Esophagus squamous epithelium (tissue), 4 donors: ENCODE measurements around the gene NT5C3B.

ENCODE experiments used
- POLR2A ChIP-seq, 4 donors: fragments of 450-650 bp; IDR thresholded peaks; one replicate each; pipeline ENCODE4 v1.6.1; 2017; ENCODE audit warnings: antibody characterized with exemption in 4 of 4, mild to moderate bottlenecking in 4 of 4, moderate library complexity in 3 of 4
- TF ChIP-seq, protein P1 (sequence below), 6 experiments: fragments of 450-650 bp in 4 of 6; fragments of 200-600 bp in 2 of 6; sonication (generic) in 2 of 6; IDR thresholded peaks; one replicate each; pipeline ENCODE4 v1.5.1; 2016 to 2019; ENCODE audit warnings: antibody characterized with exemption in 6 of 6, mild to moderate bottlenecking in 4 of 6, moderate library complexity in 4 of 6

- TF ChIP-seq POLR2A (IDR thresholded peaks at IDR 0.05), result no peak
- TF ChIP-seq, protein P1, sequence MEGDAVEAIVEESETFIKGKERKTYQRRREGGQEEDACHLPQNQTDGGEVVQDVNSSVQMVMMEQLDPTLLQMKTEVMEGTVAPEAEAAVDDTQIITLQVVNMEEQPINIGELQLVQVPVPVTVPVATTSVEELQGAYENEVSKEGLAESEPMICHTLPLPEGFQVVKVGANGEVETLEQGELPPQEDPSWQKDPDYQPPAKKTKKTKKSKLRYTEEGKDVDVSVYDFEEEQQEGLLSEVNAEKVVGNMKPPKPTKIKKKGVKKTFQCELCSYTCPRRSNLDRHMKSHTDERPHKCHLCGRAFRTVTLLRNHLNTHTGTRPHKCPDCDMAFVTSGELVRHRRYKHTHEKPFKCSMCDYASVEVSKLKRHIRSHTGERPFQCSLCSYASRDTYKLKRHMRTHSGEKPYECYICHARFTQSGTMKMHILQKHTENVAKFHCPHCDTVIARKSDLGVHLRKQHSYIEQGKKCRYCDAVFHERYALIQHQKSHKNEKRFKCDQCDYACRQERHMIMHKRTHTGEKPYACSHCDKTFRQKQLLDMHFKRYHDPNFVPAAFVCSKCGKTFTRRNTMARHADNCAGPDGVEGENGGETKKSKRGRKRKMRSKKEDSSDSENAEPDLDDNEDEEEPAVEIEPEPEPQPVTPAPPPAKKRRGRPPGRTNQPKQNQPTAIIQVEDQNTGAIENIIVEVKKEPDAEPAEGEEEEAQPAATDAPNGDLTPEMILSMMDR (IDR thresholded peaks at IDR 0.05), result no peak
Measured at GRCh38 chr17:41882756-41883155, 46.7 kb upstream of the NT5C3B start.
